CD4-positive, alpha-beta memory T cell (primary cell): ENCODE measurements around the gene PIF1. TPM values are rescaled to one million over a fixed set of nuclear protein-coding genes. Genes with fewer than 3 reads are reported as not detected.

ENCODE experiments used
- CTCF ChIA-PET: fragments of 350-600 bp; sonication (Branson Sonifier 250); formaldehyde crosslinking; loops from one replicate; lab custom pipeline; 2021; ENCODE audit warnings: inconsistent platforms; ENCODE audit not compliant: partially characterized antibody; lab: Charles Lee
- POLR2A ChIA-PET: fragments of 350-600 bp; sonication (Branson Sonifier 250); formaldehyde crosslinking; loops from one replicate; lab custom pipeline; 2021; ENCODE audit not compliant: partially characterized antibody; lab: Charles Lee
- DNase-seq, 5 donors: peaks; one replicate each; pipeline versions ENCODE4 v3.0.0 to v3.0.0-alpha.2; 2020 to 2022; ENCODE audit warnings: mixed read lengths in 1 of 5
- H3K27ac ChIP-seq: one replicate; pipeline ENCODE4 v1.7.0; 2013; ENCODE audit warnings: low read depth, low read length
- H3K27me3 ChIP-seq: 2 replicates; pipeline ENCODE4 v1.7.0; 2013; ENCODE audit warnings: mild to moderate bottlenecking, low read length, moderate library complexity; ENCODE audit not compliant: insufficient read depth
- H3K36me3 ChIP-seq: 2 replicates; pipeline ENCODE4 v1.7.0; 2013; ENCODE audit warnings: mild to moderate bottlenecking, low read length, moderate library complexity; ENCODE audit not compliant: insufficient read depth
- H3K4me1 ChIP-seq: 2 replicates; pipeline ENCODE4 v1.7.0; 2013; ENCODE audit warnings: mild to moderate bottlenecking, low read length, moderate library complexity; ENCODE audit not compliant: insufficient read depth
- H3K4me3 ChIP-seq, 2 donors: one replicate each; pipeline ENCODE4 v1.7.0; 2013; ENCODE audit warnings: low read length in 2 of 2, mild to moderate bottlenecking in 1 of 2
- H3K9me3 ChIP-seq, 2 donors: one replicate each; pipeline ENCODE4 v1.7.0; 2013; ENCODE audit warnings: low read length in 2 of 2, control low read depth in 1 of 2; ENCODE audit not compliant: control insufficient read depth in 1 of 2
- H3K27ac Mint-ChIP-seq, 7 donors: one replicate each; pipeline ENCODE4 v1.8.0; 2020 to 2021; ENCODE audit warnings: mixed read lengths in 7 of 7, mild to moderate bottlenecking in 6 of 7, inconsistent platforms in 3 of 7, moderate library complexity in 3 of 7
- H3K27me3 Mint-ChIP-seq, 2 donors: one replicate each; pipeline ENCODE4 v1.8.0; 2020 to 2021; ENCODE audit warnings: mixed read lengths in 2 of 2
- H3K36me3 Mint-ChIP-seq, 2 donors: one replicate each; pipeline ENCODE4 v1.8.0; 2020 to 2021; ENCODE audit warnings: mixed read lengths in 2 of 2, inconsistent platforms in 1 of 2, mild to moderate bottlenecking in 1 of 2
- H3K4me1 Mint-ChIP-seq, 4 donors: one replicate each; pipeline ENCODE4 v1.8.0; 2020 to 2021; ENCODE audit warnings: mixed read lengths in 4 of 4, mild to moderate bottlenecking in 1 of 4
- H3K4me3 Mint-ChIP-seq, 8 donors: one replicate each; pipeline ENCODE4 v1.8.0; 2020 to 2021; ENCODE audit warnings: mixed read lengths in 8 of 8, mild to moderate bottlenecking in 7 of 8, moderate library complexity in 6 of 8, inconsistent platforms in 3 of 8
- H3K9me3 Mint-ChIP-seq, 8 donors: one replicate each; pipeline ENCODE4 v1.8.0; 2020 to 2021; ENCODE audit warnings: mixed read lengths in 8 of 8, mild to moderate bottlenecking in 5 of 8, inconsistent platforms in 3 of 8, moderate library complexity in 1 of 8
- intact Hi-C: fragments of 100-400 bp; cut with micrococcal nuclease; formaldehyde crosslinking; loops from one replicate; pipeline ENCODE4 v1.15.1; 2023
- polyA plus RNA-seq, 2 donors: library from polyadenylated mRNA; unstranded; fragments of 300-500 nt; fragmentation: Illumina TruSeq; gene quantifications; one replicate each; pipeline ENCODE4 v1.2.3, GENCODE V29; 2021
- total RNA-seq, 2 experiments: library from RNA; stranded (reverse); gene quantifications; one replicate each; pipeline ENCODE4 v1.2.3, GENCODE V29; 2021

The PIF1 gene
- total and polyA plus RNA-seq, 4 experiments from 2014 or later = 0.17 to 0.58 TPM; not detected in 2

DNA sequence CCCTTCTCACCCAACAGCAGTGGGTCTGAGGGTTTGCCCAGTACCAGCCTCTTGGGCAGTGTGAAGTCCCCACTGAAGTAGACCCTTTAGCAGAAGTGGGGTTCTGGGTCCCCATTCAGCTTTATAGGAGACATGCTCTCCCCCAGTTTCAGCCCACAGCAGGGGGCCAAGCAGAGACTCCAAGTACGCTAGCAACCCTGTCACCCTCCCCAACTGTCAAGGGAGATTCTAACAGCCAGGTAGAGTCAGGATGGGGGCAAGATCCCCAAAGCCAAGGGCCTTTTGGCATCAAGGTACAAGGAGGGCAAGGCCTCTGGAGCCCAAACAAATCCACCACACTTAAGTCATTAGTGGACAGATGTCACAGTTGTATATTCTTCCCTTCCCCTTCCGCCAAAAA is 51.8 kb downstream of the PIF1 start:
- no peaks in the 10 kb centered on the region for H3K9me3 ChIP-seq
- no peak overlapping the region for H3K27ac ChIP-seq
- H3K4me3 ChIP-seq = no peak overlapping the region
- no peaks in the 10 kb centered on the region for H3K4me1 ChIP-seq
- intact Hi-C loops = no loop called here
- H3K36me3 ChIP-seq = no peaks in the 10 kb centered on the region
- ChIA-PET POLR2A (interaction anchor here (1.2 kb wide), 1 partner anchor 14 kb away, joined by 3 read pairs; no protein-coding TSS in a partner anchor), CTCF (no interaction called here)
- no peaks in the 10 kb centered on the region for H3K36me3 Mint-ChIP-seq
- no peak for DNase-seq
- H3K27ac Mint-ChIP-seq = no peak overlapping the region
- H3K9me3 Mint-ChIP-seq = no peaks in the 10 kb centered on the region
- H3K27me3 ChIP-seq = peaks cover 6% of the 10 kb centered on the region
- H3K27me3 Mint-ChIP-seq = peaks cover 17 to 28% of the 10 kb centered on the region in 2 donors
- H3K4me3 Mint-ChIP-seq = peak overlapping the region in 6 of 8 donors; percentile 13 to 75 (median 48)
- H3K4me1 Mint-ChIP-seq = peaks cover 0 to 13% (median 4%) of the 10 kb centered on the region in 4 donors

DNA sequence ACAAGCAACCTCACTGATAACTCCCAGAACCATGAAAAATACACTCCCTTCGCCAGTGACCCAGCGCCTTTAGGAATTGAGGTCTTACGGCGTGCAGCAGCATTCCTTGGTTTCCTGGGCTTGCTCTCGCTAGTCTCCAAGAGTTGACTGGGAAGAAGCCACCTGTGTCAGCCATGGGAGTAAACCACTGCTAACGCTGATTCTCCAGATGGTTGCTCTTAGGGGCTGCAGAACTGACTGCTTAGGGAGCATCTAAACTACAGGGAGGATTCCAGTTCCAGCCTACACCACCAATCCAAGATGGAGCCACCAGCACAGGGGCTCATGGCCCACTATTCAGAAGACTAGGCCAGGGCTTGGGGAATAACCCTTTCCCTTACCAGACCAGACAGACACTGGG is 52.5 kb downstream of the PIF1 start:
- Histone ChIP-seq H3K9me3 (no peaks in the 10 kb centered on the region), H3K36me3 (no peaks in the 10 kb centered on the region), H3K4me3 (no peak overlapping the region), H3K27me3 (peaks cover 6% of the 10 kb centered on the region), H3K27ac (no peak overlapping the region), H3K4me1 (no peaks in the 10 kb centered on the region)
- Mint-ChIP-seq H3K36me3 (no peaks in the 10 kb centered on the region), H3K9me3 (no peaks in the 10 kb centered on the region), H3K4me3 (peak overlapping the region in 3 of 8 donors; percentile 4 to 70 (median 27)), H3K27ac (no peak overlapping the region), H3K4me1 (peaks cover 0 to 13% (median 4%) of the 10 kb centered on the region in 4 donors), H3K27me3 (peaks cover 17 to 30% of the 10 kb centered on the region in 2 donors)
- ChIA-PET CTCF (no interaction called here), POLR2A (no interaction called here)
- no peak for DNase-seq
- intact Hi-C loops = no loop called here

GRCh38 chr15:64772488-64772887 is 53.0 kb downstream of the PIF1 start:
- Histone ChIP-seq H3K9me3 (no peaks in the 10 kb centered on the region), H3K27ac (no peak overlapping the region), H3K4me1 (no peaks in the 10 kb centered on the region), H3K36me3 (no peaks in the 10 kb centered on the region), H3K4me3 (no peak overlapping the region), H3K27me3 (peaks cover 6% of the 10 kb centered on the region)
- intact Hi-C loops = no loop called here
- peaks cover 17 to 32% of the 10 kb centered on the region in 2 donors for H3K27me3 Mint-ChIP-seq
- no peaks in the 10 kb centered on the region for H3K36me3 Mint-ChIP-seq
- DNase-seq = no peak
- H3K4me1 Mint-ChIP-seq = peaks cover 0 to 13% (median 4%) of the 10 kb centered on the region in 4 donors
- ChIA-PET POLR2A (no interaction called here), CTCF (no interaction called here)
- H3K27ac Mint-ChIP-seq = no peak overlapping the region
- H3K4me3 Mint-ChIP-seq = no peak overlapping the region
- no peaks in the 10 kb centered on the region for H3K9me3 Mint-ChIP-seq

- ChIA-PET CTCF (interaction anchor here (1.0 kb wide), 2 partner anchors 39 to 46 kb away, joined by 3 read pairs; no protein-coding TSS in a partner anchor), POLR2A (no interaction called here)
- H3K27me3 Mint-ChIP-seq = peaks cover 13 to 21% of the 10 kb centered on the region in 2 donors
- H3K9me3 ChIP-seq = no peaks in the 10 kb centered on the region
- no peak overlapping the region for H3K4me3 ChIP-seq
- no peak overlapping the region for H3K27ac ChIP-seq
- no peak overlapping the region for H3K27ac Mint-ChIP-seq
- H3K27me3 ChIP-seq = peaks cover 6% of the 10 kb centered on the region
- H3K36me3 Mint-ChIP-seq = no peaks in the 10 kb centered on the region
- no peaks in the 10 kb centered on the region for H3K36me3 ChIP-seq
- intact Hi-C loops = no loop called here
- no peaks in the 10 kb centered on the region for H3K9me3 Mint-ChIP-seq
- no peaks in the 10 kb centered on the region for H3K4me1 ChIP-seq
- H3K4me1 Mint-ChIP-seq = peaks cover 0 to 5% (median 2%) of the 10 kb centered on the region in 4 donors
- H3K4me3 Mint-ChIP-seq = no peak overlapping the region
- no peak for DNase-seq
Measured at GRCh38 chr15:64770626-64771025, 54.8 kb downstream of the PIF1 start.

GRCh38 chr15:64767203-64767602 is 58.2 kb downstream of the PIF1 start:
- Histone ChIP-seq H3K9me3 (no peaks in the 10 kb centered on the region), H3K27ac (no peak overlapping the region), H3K4me1 (no peaks in the 10 kb centered on the region), H3K27me3 (no peaks in the 10 kb centered on the region), H3K36me3 (no peaks in the 10 kb centered on the region), H3K4me3 (no peak overlapping the region)
- H3K4me3 Mint-ChIP-seq = no peak overlapping the region
- H3K9me3 Mint-ChIP-seq = no peaks in the 10 kb centered on the region
- peaks cover 0 to 6% of the 10 kb centered on the region in 2 donors for H3K27me3 Mint-ChIP-seq
- H3K36me3 Mint-ChIP-seq = no peaks in the 10 kb centered on the region
- no peak for DNase-seq
- ChIA-PET CTCF (interaction anchor here (0.6 kb wide), 1 partner anchor 139 kb away, joined by 3 read pairs; no protein-coding TSS in a partner anchor), POLR2A (no interaction called here)
- intact Hi-C loops = no loop called here
- H3K27ac Mint-ChIP-seq = no peak overlapping the region
- H3K4me1 Mint-ChIP-seq = no peaks in the 10 kb centered on the region

DNA sequence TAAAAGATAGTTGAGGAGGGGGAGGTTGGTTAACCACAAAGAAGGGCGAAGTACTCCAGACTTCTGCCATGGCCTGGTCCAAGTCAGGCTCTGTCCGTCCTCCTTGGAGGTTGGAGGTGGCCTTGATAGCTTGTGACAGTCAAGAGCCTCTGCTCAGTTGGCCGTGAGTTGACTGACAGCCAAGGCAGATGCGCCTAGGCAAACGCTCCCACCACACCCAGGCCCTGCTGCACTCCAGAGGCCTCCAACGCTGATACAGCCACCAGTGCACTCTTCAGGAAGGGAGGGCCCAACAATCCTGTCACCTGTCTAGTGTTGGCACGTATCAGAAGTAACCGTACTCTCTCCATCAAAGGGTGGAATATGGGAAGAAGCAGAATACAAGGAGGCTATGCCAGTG is 59.4 kb downstream of the PIF1 start:
- Mint-ChIP-seq H3K4me3 (no peak overlapping the region), H3K36me3 (no peaks in the 10 kb centered on the region), H3K27ac (no peak overlapping the region), H3K4me1 (no peaks in the 10 kb centered on the region), H3K27me3 (peaks cover 0 to 6% of the 10 kb centered on the region in 2 donors), H3K9me3 (no peaks in the 10 kb centered on the region)
- DNase-seq = no peak
- H3K27me3 ChIP-seq = no peaks in the 10 kb centered on the region
- H3K4me1 ChIP-seq = no peaks in the 10 kb centered on the region
- POLR2A ChIA-PET = no interaction called here
- intact Hi-C loops = no loop called here
- no peak overlapping the region for H3K27ac ChIP-seq
- H3K36me3 ChIP-seq = no peaks in the 10 kb centered on the region
- H3K4me3 ChIP-seq = no peak overlapping the region
- CTCF ChIA-PET = no interaction called here
- no peaks in the 10 kb centered on the region for H3K9me3 ChIP-seq
